A549 (cell line): Measurements from ENCODE around the gene QPCTL. TPM values are rescaled to one million over a fixed set of nuclear protein-coding genes. Genes with fewer than 3 reads are reported as not detected.

ENCODE experiments used
- ATAC-seq, 2 experiments: fragments of 200-7000 bp in 1 of 2; fragments of >200 bp in 1 of 2; cut with Nextera tagmentation in 1 of 2; cut with Tn5 transposase in 1 of 2; 3 replicates each; pipeline versions ENCODE4 v1.8.0 to v1.9.1; 2018 to 2020; ENCODE audit warnings: mild to moderate bottlenecking in 1 of 2, moderate library complexity in 1 of 2
- CTCF ChIA-PET: fragments of 300-600 bp; sonication (Branson Sonifier 250); formaldehyde crosslinking; extraction: SDS; loops from one replicate; lab custom pipeline; 2021; ENCODE audit warnings: antibody characterized with exemption, inconsistent platforms; lab: Yijun Ruan, JAX
- POLR2A ChIA-PET: fragments of 350-600 bp; formaldehyde crosslinking; extraction: SDS; loops from one replicate; lab custom pipeline; 2021; ENCODE audit warnings: antibody characterized with exemption, inconsistent platforms; lab: Yijun Ruan, JAX
- DNase-seq, 2 experiments: peaks; one replicate each; pipeline versions ENCODE4 v3.0.0 to v3.0.0-alpha.2; 2011 to 2016; ENCODE audit warnings: low read depth in 1 of 2, low spot score in 1 of 2
- FAIRE-seq: peaks from 2 replicates; lab custom pipeline; 2011; peaks lifted over from hg19 to GRCh38; lab: Jason Lieb, UNC
- H3K27ac ChIP-seq, 2 experiments: fragments of >200 bp; sonication (Bioruptor Twin); formaldehyde crosslinking; 3 replicates each; pipeline ENCODE4 v1.5.1; 2016 to 2017
- H3K4me1 ChIP-seq: fragments of >200 bp; sonication (Bioruptor Twin); formaldehyde crosslinking; 3 replicates; pipeline ENCODE4 v1.6.1; 2016
- H3K4me2 ChIP-seq: fragments of >200 bp; sonication (Bioruptor Twin); formaldehyde crosslinking; 3 replicates; pipeline ENCODE4 v1.6.1; 2016
- H3K4me3 ChIP-seq: fragments of >200 bp; sonication (Bioruptor Twin); formaldehyde crosslinking; 3 replicates; pipeline ENCODE4 v1.5.1; 2016
- H3K9me3 ChIP-seq: fragments of >200 bp; sonication (Bioruptor Twin); formaldehyde crosslinking; 3 replicates; pipeline ENCODE4 v1.6.1; 2016
- CBX8 ChIP-seq: fragments of 200-600 bp; sonication (generic); IDR thresholded peaks from 2 replicates; pipeline ENCODE4 v1.6.1; 2016
- CHD2 ChIP-seq: fragments of 150-350 bp; IDR thresholded peaks from 2 replicates; pipeline ENCODE4 v1.6.1; 2014; ENCODE audit warnings: low read length; ENCODE audit not compliant: partially characterized antibody
- CHD4 ChIP-seq: fragments of 200-600 bp; sonication (generic); IDR thresholded peaks from 2 replicates; pipeline ENCODE4 v1.6.1; 2016; ENCODE audit warnings: antibody characterized with exemption, mild to moderate bottlenecking, borderline replicate concordance
- EP300 ChIP-seq, 2 experiments: fragments of >200 bp; sonication (Bioruptor Twin); formaldehyde crosslinking; IDR thresholded peaks; 2 replicates in 1 of 2; 3 replicates in 1 of 2; pipeline ENCODE4 v1.6.1; 2016 to 2017
- FOSL2 ChIP-seq, 2 experiments: fragments of 450-650 bp in 1 of 2; fragments of >200 bp in 1 of 2; sonication (Bioruptor Twin) in 1 of 2; formaldehyde crosslinking; IDR thresholded peaks; 2 replicates each; pipeline versions ENCODE4 v1.5.0 to v1.6.1; 2016 to 2020; ENCODE audit warnings: mild to moderate bottlenecking in 1 of 2, moderate library complexity in 1 of 2
- GATA3 ChIP-seq: IDR thresholded peaks from 2 replicates; pipeline ENCODE4 v1.6.1; 2012; ENCODE audit warnings: borderline replicate concordance
- HEYL ChIP-seq: fragments of 250-450 bp; sonication (Bioruptor Pico); IDR thresholded peaks from 2 replicates; pipeline ENCODE4 v1.8.0; 2021; ENCODE audit warnings: mild to moderate bottlenecking, moderate library complexity
- HOXA7 ChIP-seq: fragments of 250-450 bp; sonication (Bioruptor Pico); IDR thresholded peaks from 2 replicates; pipeline ENCODE4 v1.5.0; 2020; ENCODE audit warnings: mild to moderate bottlenecking, moderate library complexity
- HOXB5 ChIP-seq: fragments of 250-450 bp; sonication (Bioruptor Pico); IDR thresholded peaks from 2 replicates; pipeline ENCODE4 v1.5.0; 2020; ENCODE audit warnings: mild to moderate bottlenecking, moderate library complexity
- JUN ChIP-seq, 2 experiments: fragments of >200 bp; sonication (Bioruptor Twin); formaldehyde crosslinking; IDR thresholded peaks; 2 replicates in 1 of 2; 3 replicates in 1 of 2; pipeline ENCODE4 v1.6.1; 2016 to 2017
- KDM5A ChIP-seq: fragments of 200-600 bp; sonication (generic); IDR thresholded peaks from 2 replicates; pipeline ENCODE4 v1.6.1; 2016; ENCODE audit warnings: antibody characterized with exemption, mild to moderate bottlenecking
- MAFK ChIP-seq: fragments of 450-650 bp; IDR thresholded peaks from 2 replicates; pipeline ENCODE4 v1.6.1; 2014; ENCODE audit not compliant: partially characterized antibody
- MAX ChIP-seq: IDR thresholded peaks from 2 replicates; pipeline ENCODE4 v1.6.1; 2012
- MAZ ChIP-seq: fragments of 150-350 bp; IDR thresholded peaks from 2 replicates; pipeline ENCODE4 v1.6.1; 2014; ENCODE audit warnings: antibody characterized with exemption, low read depth, low read length, borderline replicate concordance
- MYC ChIP-seq: IDR thresholded peaks from 2 replicates; pipeline ENCODE4 v1.6.1; 2012; ENCODE audit warnings: mild to moderate bottlenecking, inconsistent platforms, low read length, improper control_type of control experiment, borderline replicate concordance
- PBX3 ChIP-seq: IDR thresholded peaks from 2 replicates; pipeline ENCODE4 v1.6.1; 2012
- PHF8 ChIP-seq: fragments of 200-600 bp; sonication (generic); IDR thresholded peaks from 2 replicates; pipeline ENCODE4 v1.6.1; 2016; ENCODE audit warnings: low read depth, mild to moderate bottlenecking, antibody characterized with exemption, moderate library complexity, borderline replicate concordance
- POLR2A ChIP-seq: IDR thresholded peaks from 2 replicates; pipeline ENCODE4 v1.6.1; 2012; ENCODE audit warnings: mild to moderate bottlenecking, low read length
- RAD21 ChIP-seq, 2 experiments: fragments of >200 bp in 1 of 2; sonication (Bioruptor Twin) in 1 of 2; formaldehyde crosslinking in 1 of 2; IDR thresholded peaks in 1 of 2; conservative IDR thresholded peaks in 1 of 2; 2 replicates in 1 of 2; 3 replicates in 1 of 2; pipeline ENCODE4 v1.6.1; 2012 to 2018; ENCODE audit warnings: inconsistent platforms in 1 of 2
- RARB ChIP-seq: fragments of 250-450 bp; sonication (Bioruptor Pico); IDR thresholded peaks from 2 replicates; pipeline ENCODE4 v1.8.0; 2021; ENCODE audit warnings: mild to moderate bottlenecking, moderate library complexity
- RCOR1 ChIP-seq: fragments of 150-350 bp; IDR thresholded peaks from 2 replicates; pipeline ENCODE4 v1.6.1; 2014; ENCODE audit warnings: antibody characterized with exemption, low read length, low read depth
- RFX5 ChIP-seq: fragments of 450-650 bp; IDR thresholded peaks from 2 replicates; pipeline ENCODE4 v1.7.1; 2014; ENCODE audit warnings: antibody characterized with exemption, mild to moderate bottlenecking, moderate library complexity
- SMC3 ChIP-seq: fragments of >200 bp; sonication (Bioruptor Twin); formaldehyde crosslinking; IDR thresholded peaks from 3 replicates; pipeline ENCODE4 v1.6.1; 2018; ENCODE audit warnings: inconsistent platforms
- TFCP2L1 ChIP-seq: fragments of 250-450 bp; sonication (Bioruptor Pico); IDR thresholded peaks from 2 replicates; pipeline ENCODE4 v1.5.0; 2021; ENCODE audit warnings: mild to moderate bottlenecking
- USF2 ChIP-seq: fragments of 450-650 bp; IDR thresholded peaks from 2 replicates; pipeline ENCODE4 v1.6.1; 2014; ENCODE audit warnings: antibody characterized with exemption
- ZC3H11A ChIP-seq: fragments of 450-650 bp; IDR thresholded peaks from 2 replicates; pipeline ENCODE4 v1.6.1; 2014; ENCODE audit warnings: antibody characterized with exemption, mild to moderate bottlenecking
- ZNF302 ChIP-seq: fragments of 250-450 bp; sonication (Bioruptor Pico); IDR thresholded peaks from 2 replicates; pipeline ENCODE4 v1.9.0; 2021; ENCODE audit warnings: inconsistent platforms, mild to moderate bottlenecking, moderate library complexity
- WGBS: methylation state at CpG from one replicate; pipeline ENCODE4 v1.1.6; 2017; ENCODE audit errors: missing lambda C conversion rate; 5-methylcytosine and 5-hydroxymethylcytosine counted together
- polyA minus RNA-seq: library from RNA; depleted of rRNA, polyadenylated mRNA; stranded (reverse); fragments of >200 nt; gene quantifications from 2 replicates; pipeline ENCODE4 v1.2.3, GENCODE V29; 2011; rRNA and poly(A)+ RNA removed
- polyA plus RNA-seq, 4 experiments: library from polyadenylated mRNA; depleted of rRNA in 3 of 4; stranded (reverse); fragments of >200 nt; fragmentation: RNase III in 1 of 4; extraction: RNeasy Plus Mini Kit Qiagen cat#74134 plus additional on column Dnase treatment in 1 of 4; gene quantifications; 2 replicates in 3 of 4; 3 replicates in 1 of 4; pipeline ENCODE4 v1.2.3, GENCODE V29; 2011 to 2017
- TF ChIP-seq, protein P1 (sequence below): fragments of 200-600 bp; sonication (generic); IDR thresholded peaks from 2 replicates; pipeline ENCODE4 v1.6.1; 2016; ENCODE audit warnings: antibody characterized with exemption, mild to moderate bottlenecking, moderate library complexity
- TF ChIP-seq, protein P2 (sequence below): fragments of >200 bp; sonication (Bioruptor Twin); formaldehyde crosslinking; IDR thresholded peaks from 3 replicates; pipeline ENCODE4 v1.6.1; 2016
- TF ChIP-seq, protein P3 (sequence below): IDR thresholded peaks from 2 replicates; pipeline ENCODE4 v1.6.1; 2012; ENCODE audit warnings: low read depth, borderline replicate concordance

Gene QPCTL
- polyA plus RNA-seq (2011; rRNA removed) (9.4 and 10.3 TPM in 2 replicates), polyA plus RNA-seq (2017; fragmentation: RNase III; extraction: RNeasy Plus Mini Kit Qiagen cat#74134 plus additional on column Dnase treatment) (6.7 to 10.4 TPM (median 8.4 TPM) in 3 replicates), polyA minus RNA-seq (13.0 and 15.7 TPM in 2 replicates)
- 9.1 and 12.1 TPM in 2 replicates for polyA plus RNA-seq (2012; cell fraction: cytosol; rRNA removed)
- polyA plus RNA-seq (2012; cell fraction: nucleus; rRNA removed): 30.4 and 33.8 TPM in 2 replicates

DNA sequence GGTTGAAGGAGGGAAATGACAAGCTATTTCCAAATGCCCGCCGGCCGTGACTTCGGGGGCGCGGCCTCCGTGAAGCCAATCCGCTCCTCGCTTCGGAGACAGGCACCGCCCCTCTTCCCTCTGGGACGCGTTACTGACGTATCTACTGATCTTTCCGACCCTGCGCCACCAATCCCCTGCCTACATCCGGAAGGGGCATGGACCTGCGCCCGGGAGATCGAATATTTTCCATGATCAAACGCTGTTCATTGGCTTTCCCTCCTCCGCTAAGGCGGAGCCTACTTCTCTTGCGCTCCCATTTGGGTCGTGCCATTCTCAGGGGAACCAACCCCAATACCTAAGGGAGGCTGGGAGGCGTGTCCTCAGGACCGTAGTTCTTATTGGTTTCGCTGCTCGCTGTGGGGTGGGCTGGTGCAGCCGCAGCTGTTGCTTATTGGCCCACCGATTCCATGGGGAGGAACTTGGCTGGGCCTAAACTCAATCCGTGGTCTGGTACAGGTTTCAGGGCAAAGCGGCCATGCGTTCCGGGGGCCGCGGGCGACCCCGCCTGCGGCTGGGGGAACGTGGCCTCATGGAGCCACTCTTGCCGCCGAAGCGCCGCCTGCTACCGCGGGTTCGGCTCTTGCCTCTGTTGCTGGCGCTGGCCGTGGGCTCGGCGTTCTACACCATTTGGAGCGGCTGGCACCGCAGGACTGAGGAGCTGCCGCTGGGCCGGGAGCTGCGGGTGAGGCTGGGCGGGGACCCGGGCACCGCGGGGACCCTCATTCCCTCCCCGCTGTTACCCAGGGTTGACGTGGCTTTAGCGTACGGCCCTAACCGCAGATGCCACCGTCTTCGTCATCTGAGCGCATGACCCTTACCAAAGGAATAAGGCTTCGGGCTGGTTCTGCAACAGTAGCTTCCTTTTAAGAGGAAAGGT lies at the start of gene QPCTL:
Gene QPCTL, plus strand, starts transcription at position 480 of the 919 bp plus-strand sequence. Its CDS starts 38 bp downstream, at position 518.
- peak; percentile 99 to 100 for DNase-seq
- CTCF ChIA-PET: interaction anchor here (0.6 to 8.0 kb wide), 40 partner anchors 12 to 1152 kb away, joined by 3 to 160 read pairs (median 4); partner anchors contain the start of genes DMWD, FBXO46 and SIX5
- WGBS: under 1% methylated on average over 54 of the region's 70 CpGs
- Histone ChIP-seq H3K4me3 (peak within 1 kb of the TSS; percentile 82), H3K27ac (peak within 1 kb of the TSS; percentile 88 to 91), H3K4me2 (peak within 1 kb of the TSS; percentile 94)
- peak; percentile 91 to 96 for ATAC-seq
- FAIRE-seq: peak; percentile 100
- TF ChIP-seq MAZ: no peak
- no peak for TF ChIP-seq PBX3
- peak; percentile 53 for TF ChIP-seq USF2
- no peak for TF ChIP-seq HEYL (CRISPR knock-in tag)
- TF ChIP-seq TFCP2L1: peak; percentile 88
- TF ChIP-seq, protein P1, sequence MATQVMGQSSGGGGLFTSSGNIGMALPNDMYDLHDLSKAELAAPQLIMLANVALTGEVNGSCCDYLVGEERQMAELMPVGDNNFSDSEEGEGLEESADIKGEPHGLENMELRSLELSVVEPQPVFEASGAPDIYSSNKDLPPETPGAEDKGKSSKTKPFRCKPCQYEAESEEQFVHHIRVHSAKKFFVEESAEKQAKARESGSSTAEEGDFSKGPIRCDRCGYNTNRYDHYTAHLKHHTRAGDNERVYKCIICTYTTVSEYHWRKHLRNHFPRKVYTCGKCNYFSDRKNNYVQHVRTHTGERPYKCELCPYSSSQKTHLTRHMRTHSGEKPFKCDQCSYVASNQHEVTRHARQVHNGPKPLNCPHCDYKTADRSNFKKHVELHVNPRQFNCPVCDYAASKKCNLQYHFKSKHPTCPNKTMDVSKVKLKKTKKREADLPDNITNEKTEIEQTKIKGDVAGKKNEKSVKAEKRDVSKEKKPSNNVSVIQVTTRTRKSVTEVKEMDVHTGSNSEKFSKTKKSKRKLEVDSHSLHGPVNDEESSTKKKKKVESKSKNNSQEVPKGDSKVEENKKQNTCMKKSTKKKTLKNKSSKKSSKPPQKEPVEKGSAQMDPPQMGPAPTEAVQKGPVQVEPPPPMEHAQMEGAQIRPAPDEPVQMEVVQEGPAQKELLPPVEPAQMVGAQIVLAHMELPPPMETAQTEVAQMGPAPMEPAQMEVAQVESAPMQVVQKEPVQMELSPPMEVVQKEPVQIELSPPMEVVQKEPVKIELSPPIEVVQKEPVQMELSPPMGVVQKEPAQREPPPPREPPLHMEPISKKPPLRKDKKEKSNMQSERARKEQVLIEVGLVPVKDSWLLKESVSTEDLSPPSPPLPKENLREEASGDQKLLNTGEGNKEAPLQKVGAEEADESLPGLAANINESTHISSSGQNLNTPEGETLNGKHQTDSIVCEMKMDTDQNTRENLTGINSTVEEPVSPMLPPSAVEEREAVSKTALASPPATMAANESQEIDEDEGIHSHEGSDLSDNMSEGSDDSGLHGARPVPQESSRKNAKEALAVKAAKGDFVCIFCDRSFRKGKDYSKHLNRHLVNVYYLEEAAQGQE: peak; percentile 24; the same call in 1 of the 2 replicates
- TF ChIP-seq HOXA7 (CRISPR knock-in tag): no peak
- peak; percentile 25; the same call in 1 of the 2 replicates for TF ChIP-seq GATA3
- TF ChIP-seq RARB (CRISPR knock-in tag): no peak
- no peak for TF ChIP-seq SMC3
- peak; percentile 85; the same call in 1 of the 2 replicates for TF ChIP-seq MYC
- TF ChIP-seq HOXB5 (CRISPR knock-in tag): no peak
- no peak for TF ChIP-seq CBX8
- TF ChIP-seq JUN (IDR thresholded peaks at IDR 0.05): peak in 1 of 2 experiments; percentile 12; a peak in 2 of 5 replicates
- TF ChIP-seq POLR2A: peak; percentile 93
- TF ChIP-seq, protein P2, sequence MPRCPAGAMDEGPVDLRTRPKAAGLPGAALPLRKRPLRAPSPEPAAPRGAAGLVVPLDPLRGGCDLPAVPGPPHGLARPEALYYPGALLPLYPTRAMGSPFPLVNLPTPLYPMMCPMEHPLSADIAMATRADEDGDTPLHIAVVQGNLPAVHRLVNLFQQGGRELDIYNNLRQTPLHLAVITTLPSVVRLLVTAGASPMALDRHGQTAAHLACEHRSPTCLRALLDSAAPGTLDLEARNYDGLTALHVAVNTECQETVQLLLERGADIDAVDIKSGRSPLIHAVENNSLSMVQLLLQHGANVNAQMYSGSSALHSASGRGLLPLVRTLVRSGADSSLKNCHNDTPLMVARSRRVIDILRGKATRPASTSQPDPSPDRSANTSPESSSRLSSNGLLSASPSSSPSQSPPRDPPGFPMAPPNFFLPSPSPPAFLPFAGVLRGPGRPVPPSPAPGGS: 0 out of 3 replicates have a peak, but pooled peaks have one; percentile 39
- no peak for TF ChIP-seq CHD2
- no peak for TF ChIP-seq MAFK
- no peak for TF ChIP-seq ZNF302 (CRISPR knock-in tag)
- TF ChIP-seq FOSL2 (IDR thresholded peaks at IDR 0.05): no peak
- no peak for TF ChIP-seq FOSL2 (CRISPR knock-in tag; IDR thresholded peaks at IDR 0.05)
- TF ChIP-seq ZC3H11A: 0 out of 2 replicates have a peak, but pooled peaks have one; percentile 4
- TF ChIP-seq KDM5A: no peak
- TF ChIP-seq, protein P3, sequence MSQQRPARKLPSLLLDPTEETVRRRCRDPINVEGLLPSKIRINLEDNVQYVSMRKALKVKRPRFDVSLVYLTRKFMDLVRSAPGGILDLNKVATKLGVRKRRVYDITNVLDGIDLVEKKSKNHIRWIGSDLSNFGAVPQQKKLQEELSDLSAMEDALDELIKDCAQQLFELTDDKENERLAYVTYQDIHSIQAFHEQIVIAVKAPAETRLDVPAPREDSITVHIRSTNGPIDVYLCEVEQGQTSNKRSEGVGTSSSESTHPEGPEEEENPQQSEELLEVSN: peak; percentile 45; the same call in 1 of the 2 replicates
- no peak for TF ChIP-seq RCOR1
- no peak for TF ChIP-seq EP300 (IDR thresholded peaks at IDR 0.05)
- peak; percentile 96 for TF ChIP-seq PHF8
- no peak for TF ChIP-seq CHD4
- TF ChIP-seq RFX5: peak; percentile 87; the same call in 1 of the 2 replicates
- TF ChIP-seq MAX: 0 out of 2 replicates have a peak, but pooled peaks have one; percentile 83
- no peak for TF ChIP-seq RAD21 (conservative IDR thresholded peaks at IDR 0.05 in 1 of 2, IDR thresholded peaks at IDR 0.05 in 1 of 2)
- TF ChIP-seq, all 56 proteins: peak for 13
- Histone ChIP-seq H3K4me1 (peaks cover 13% of the 10 kb centered on the region), H3K9me3 (no peaks in the 10 kb centered on the region)
- POLR2A ChIA-PET: interaction anchor here (0.6 to 4.6 kb wide), 21 partner anchors 8 to 514 kb away, joined by 3 to 68 read pairs (median 6); partner anchors contain the start of genes FBXO46, SIX5 and TRAPPC6A
